GM12865 (cell line): ENCODE results near the gene SZT2.
"Not testable (repeated sequence)": the region's sequence is repeated elsewhere in the genome, so short reads cannot be mapped to it uniquely, and the experiment has no call there.

ENCODE experiments used
- DNase-seq: peaks from one replicate; pipeline ENCODE4 v3.0.0; 2010; ENCODE audit warnings: low read depth
- H3K4me3 ChIP-seq: 2 replicates; pipeline ENCODE4 v1.5.1; 2011; ENCODE audit warnings: mild to moderate bottlenecking, low read depth, low read length, control low read depth
- TF ChIP-seq, protein P1 (sequence below): IDR thresholded peaks from 2 replicates; pipeline ENCODE4 v1.5.1; 2011; ENCODE audit warnings: low read length, control low read depth, low read depth, inconsistent platforms; ENCODE audit not compliant: insufficient read depth; ENCODE audit errors: missing control alignments

Gene SZT2

DNA sequence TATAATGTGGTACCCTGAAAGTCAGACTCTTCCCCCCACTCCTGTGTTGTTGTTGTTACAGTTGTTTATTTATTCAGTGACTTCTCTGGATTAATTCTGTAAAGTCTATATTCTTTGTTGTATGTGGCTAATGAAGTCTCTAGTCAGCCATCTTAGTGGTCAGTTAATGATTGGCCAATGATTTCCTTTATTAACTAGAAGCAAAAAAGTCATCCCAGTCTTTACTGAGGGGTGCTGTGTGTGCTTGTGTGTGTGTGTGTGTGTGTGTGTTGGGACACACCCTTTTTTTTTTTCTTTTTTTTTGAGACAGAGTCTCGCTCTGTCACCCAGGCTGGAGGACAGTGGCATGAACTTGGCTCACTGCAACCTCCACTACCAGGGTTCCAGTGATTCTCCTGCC, 101.4 kb downstream of the SZT2 start:
- TF ChIP-seq, protein P1, sequence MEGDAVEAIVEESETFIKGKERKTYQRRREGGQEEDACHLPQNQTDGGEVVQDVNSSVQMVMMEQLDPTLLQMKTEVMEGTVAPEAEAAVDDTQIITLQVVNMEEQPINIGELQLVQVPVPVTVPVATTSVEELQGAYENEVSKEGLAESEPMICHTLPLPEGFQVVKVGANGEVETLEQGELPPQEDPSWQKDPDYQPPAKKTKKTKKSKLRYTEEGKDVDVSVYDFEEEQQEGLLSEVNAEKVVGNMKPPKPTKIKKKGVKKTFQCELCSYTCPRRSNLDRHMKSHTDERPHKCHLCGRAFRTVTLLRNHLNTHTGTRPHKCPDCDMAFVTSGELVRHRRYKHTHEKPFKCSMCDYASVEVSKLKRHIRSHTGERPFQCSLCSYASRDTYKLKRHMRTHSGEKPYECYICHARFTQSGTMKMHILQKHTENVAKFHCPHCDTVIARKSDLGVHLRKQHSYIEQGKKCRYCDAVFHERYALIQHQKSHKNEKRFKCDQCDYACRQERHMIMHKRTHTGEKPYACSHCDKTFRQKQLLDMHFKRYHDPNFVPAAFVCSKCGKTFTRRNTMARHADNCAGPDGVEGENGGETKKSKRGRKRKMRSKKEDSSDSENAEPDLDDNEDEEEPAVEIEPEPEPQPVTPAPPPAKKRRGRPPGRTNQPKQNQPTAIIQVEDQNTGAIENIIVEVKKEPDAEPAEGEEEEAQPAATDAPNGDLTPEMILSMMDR = no peak
- H3K4me3 ChIP-seq = no peak overlapping the region
- DNase-seq = no peak

GRCh38 chr1:43492826-43493225, 103.1 kb downstream of the SZT2 start:
- no peak overlapping the region for H3K4me3 ChIP-seq
- TF ChIP-seq, protein P1 = no peak
- DNase-seq = no peak

- TF ChIP-seq, protein P1 = no peak
- DNase-seq = no peak
Observed at GRCh38 chr1:43493661-43494450, 104.2 kb downstream of the SZT2 start.

GRCh38 chr1:43495204-43495603, 105.5 kb downstream of the SZT2 start:
- H3K4me3 ChIP-seq = no peak overlapping the region
- no peak for DNase-seq
- TF ChIP-seq, protein P1 = no peak

More at GRCh38 chr1:43493661-43494450, 104.2 kb downstream of the SZT2 start:
- no peak overlapping the region for H3K4me3 ChIP-seq

- TF ChIP-seq, protein P1 = no peak
- no peak overlapping the region for H3K4me3 ChIP-seq
- DNase-seq = no peak
Observed at GRCh38 chr1:43499898-43500297, 110.2 kb downstream of the SZT2 start.

- H3K4me3 ChIP-seq, DNase-seq: not testable (repeated sequence)
Observed at GRCh38 chr1:43501806-43502205, 112.1 kb downstream of the SZT2 start.

GRCh38 chr1:43503534-43503933, 113.8 kb downstream of the SZT2 start:
- TF ChIP-seq, protein P1 = no peak
- no peak overlapping the region for H3K4me3 ChIP-seq
- DNase-seq = no peak
